GM19023 (cell line): ENCODE results near the gene MMP23B.
A peak's percentile ranks its signal among the peaks of the same experiment; 100 is the strongest.

Experiments used
- ATAC-seq: cut with Tn5 transposase; IDR thresholded peaks from one replicate; pipeline ENCODE4 v1.9.1; 2021; ENCODE audit warnings: mild to moderate bottlenecking, moderate library complexity; ENCODE audit not compliant: unreplicated experiment

Gene MMP23B

GRCh38 chr1:1602304-1602967, 29.5 kb upstream of the MMP23B start:
- no peak for ATAC-seq

GRCh38 chr1:1602968-1603506, 28.9 kb upstream of the MMP23B start:
- no peak for ATAC-seq

- no peak for ATAC-seq
Observed at GRCh38 chr1:1603671-1604373, 28.2 kb upstream of the MMP23B start.

GRCh38 chr1:1604374-1605033, 27.5 kb upstream of the MMP23B start:
- ATAC-seq: no peak

GRCh38 chr1:1605034-1605591, 26.9 kb upstream of the MMP23B start:
- ATAC-seq: no peak

- no peak for ATAC-seq
Observed at GRCh38 chr1:1605724-1606123, 26.2 kb upstream of the MMP23B start.

GRCh38 chr1:1606232-1606631, 25.7 kb upstream of the MMP23B start:
- no peak for ATAC-seq

GRCh38 chr1:1609822-1610485, 22.0 kb upstream of the MMP23B start:
- no peak for ATAC-seq

- ATAC-seq: no peak
Observed at GRCh38 chr1:1610796-1611195, 21.2 kb upstream of the MMP23B start.

- no peak for ATAC-seq
Observed at GRCh38 chr1:1612104-1612400, 19.9 kb upstream of the MMP23B start.

- ATAC-seq: no peak
Observed at GRCh38 chr1:1613509-1614082, 18.4 kb upstream of the MMP23B start.

- ATAC-seq: no peak
Observed at GRCh38 chr1:1614204-1614953, 17.6 kb upstream of the MMP23B start.

GRCh38 chr1:1614954-1615255, 17.1 kb upstream of the MMP23B start:
- ATAC-seq: no peak

- ATAC-seq: peak; percentile 84
Observed at GRCh38 chr1:1615256-1616044, 16.5 kb upstream of the MMP23B start, which contains the start of gene MIB2. TSS of gene MIB2 (plus strand) at chr1:1615500. CDS start at chr1:1623453, 7,953 bp downstream.

GRCh38 chr1:1616045-1616790, 15.8 kb upstream of the MMP23B start:
- peak; percentile 4 for ATAC-seq

GRCh38 chr1:1616838-1617237, 15.1 kb upstream of the MMP23B start:
- ATAC-seq: no peak

GRCh38 chr1:1617516-1617915, 14.5 kb upstream of the MMP23B start:
- no peak for ATAC-seq

GRCh38 chr1:1617925-1618324, 14.0 kb upstream of the MMP23B start:
- no peak for ATAC-seq
